ENCODE measurements around the gene SNAP47.

GRCh38 chr1:227758366-227758765, 23.1 kb downstream of the SNAP47 start:
- TF ChIP-seq RAD21 (conservative IDR thresholded peaks at IDR 0.05) (no peak), CTCF (IDR thresholded peaks at IDR 0.05; ENCODE audit: poor library complexity, severe bottlenecking) (no peak), MXI1 (conservative IDR thresholded peaks at IDR 0.05; ENCODE audit: poor library complexity, severe bottlenecking) (no peak), TAF1 (IDR thresholded peaks at IDR 0.05; ENCODE audit: low read depth) (no peak)
